Inferior parietal cortex (tissue), 1 donor: Measurements from ENCODE around the gene RPL13A.
"Not testable (repeated sequence)": the region's sequence is repeated elsewhere in the genome, so short reads cannot be mapped to it uniquely, and the experiment has no call there.

ENCODE experiments used
- DNase-seq: peaks from one replicate; pipeline ENCODE4 v3.0.0-alpha.2; 2016; ENCODE audit errors: extremely low spot score

RPL13A gene

DNA sequence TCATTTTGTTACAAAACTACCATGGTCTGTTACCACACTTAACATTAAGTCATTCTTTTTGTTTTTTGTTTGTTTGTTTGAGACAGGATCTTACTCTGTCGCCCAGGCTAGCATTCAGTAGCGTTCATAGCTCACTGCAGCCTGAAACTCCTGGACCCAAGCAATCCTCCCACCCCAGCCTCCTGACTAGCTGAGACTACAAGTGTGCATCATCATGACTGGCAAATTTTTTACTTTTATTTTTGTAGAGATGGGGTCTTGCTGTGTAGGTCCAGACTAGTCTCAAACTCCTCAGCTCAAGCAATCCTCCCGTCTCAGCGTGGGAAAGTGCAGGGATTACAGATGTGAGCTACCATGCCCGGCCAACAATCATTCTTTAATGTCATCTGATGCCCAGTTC is 31.1 kb upstream of the RPL13A start:
- DNase-seq: no peak

DNA sequence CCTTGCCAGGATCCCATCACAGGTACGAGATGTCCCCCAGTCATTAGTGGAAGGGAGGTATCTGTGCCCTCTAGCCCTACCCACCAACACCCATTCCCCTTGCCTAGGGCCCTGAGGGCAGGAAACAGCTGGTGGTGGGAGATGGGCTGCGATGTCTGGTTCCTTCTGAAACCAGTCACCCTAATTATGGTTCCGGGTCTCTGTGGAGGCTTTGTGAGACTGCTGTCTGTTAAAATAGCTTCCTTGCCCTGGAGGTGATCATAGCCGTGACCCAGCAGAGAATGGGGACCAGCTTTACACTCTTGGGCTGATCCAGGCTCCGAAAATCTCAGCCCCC is 28.9 kb upstream of the RPL13A start:
- no peak for DNase-seq

DNA sequence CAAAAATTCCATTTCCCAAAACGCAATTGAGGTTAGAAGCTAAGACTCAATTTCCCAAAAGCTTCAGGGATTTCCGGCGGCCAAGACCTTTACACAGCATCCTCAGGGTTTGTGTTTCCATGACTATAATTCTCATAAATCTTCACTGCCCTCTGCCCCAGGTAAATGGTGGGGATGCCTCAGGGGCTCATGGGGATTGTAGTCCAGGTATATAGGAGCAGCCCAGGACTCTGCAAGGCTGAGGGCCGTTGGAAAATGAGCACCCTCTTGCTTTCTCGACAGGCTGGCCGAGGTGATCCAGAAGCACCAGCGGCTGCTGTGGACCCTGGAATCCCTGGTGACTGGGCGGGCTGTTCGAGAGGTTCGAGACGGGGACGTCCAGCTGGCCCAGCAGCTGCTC is 28.0 kb upstream of the RPL13A start:
- DNase-seq: no peak

DNA sequence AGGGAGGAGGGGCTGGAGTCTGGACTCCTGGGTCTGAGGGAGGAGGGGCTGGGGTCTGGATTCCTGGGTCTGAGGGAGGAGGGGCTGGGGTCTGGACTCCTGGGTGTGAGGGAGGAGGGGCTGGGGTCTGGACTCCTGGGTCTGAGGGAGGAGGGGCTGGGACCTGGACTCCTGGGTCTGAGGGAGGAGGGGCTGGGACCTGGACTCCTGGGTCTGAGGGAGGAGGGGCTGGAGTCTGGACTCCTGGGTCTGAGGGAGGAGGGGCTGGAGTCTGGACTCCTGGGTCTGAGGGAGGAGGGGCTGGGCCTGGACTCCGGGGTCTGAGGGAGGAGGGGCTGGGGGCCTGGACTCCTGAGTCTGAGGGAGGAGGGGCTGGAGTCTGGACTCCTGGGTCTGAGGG is 26.3 kb upstream of the RPL13A start:
- DNase-seq: not testable (repeated sequence)

DNA sequence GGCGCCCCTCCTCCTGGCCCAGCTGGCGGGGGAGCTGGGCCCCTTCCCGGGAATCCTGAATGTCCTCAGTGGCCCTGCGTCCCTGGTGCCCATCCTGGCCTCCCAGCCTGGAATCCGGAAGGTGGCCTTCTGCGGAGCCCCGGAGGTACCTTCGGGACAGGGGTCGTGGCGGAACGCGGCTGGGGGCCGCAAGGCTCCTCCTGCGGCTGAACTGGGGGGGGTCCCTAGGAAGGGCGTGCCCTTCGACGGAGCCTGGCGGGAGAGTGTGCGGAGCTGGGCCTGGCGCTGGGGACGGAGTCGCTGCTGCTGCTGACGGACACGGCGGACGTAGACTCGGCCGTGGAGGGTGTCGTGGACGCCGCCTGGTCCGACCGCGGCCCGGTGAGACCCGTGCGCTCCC is 25.8 kb upstream of the RPL13A start:
- no peak for DNase-seq

DNA sequence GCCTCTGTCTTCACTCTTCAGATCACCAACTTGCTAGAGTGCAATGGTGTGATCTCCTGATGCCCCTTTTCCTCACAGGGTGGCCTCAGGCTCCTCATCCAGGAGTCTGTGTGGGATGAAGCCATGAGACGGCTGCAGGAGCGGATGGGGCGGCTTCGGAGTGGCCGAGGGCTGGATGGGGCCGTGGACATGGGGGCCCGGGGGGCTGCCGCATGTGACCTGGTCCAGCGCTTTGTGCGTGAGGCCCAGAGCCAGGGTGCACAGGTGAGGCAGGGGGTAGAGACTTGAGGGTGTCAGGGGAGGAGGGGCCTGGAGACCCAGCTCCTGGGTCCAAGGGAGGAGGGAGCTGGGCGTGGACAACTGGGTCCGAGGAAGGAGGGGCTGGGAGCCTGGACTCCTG is 24.9 kb upstream of the RPL13A start:
- no peak for DNase-seq

DNA sequence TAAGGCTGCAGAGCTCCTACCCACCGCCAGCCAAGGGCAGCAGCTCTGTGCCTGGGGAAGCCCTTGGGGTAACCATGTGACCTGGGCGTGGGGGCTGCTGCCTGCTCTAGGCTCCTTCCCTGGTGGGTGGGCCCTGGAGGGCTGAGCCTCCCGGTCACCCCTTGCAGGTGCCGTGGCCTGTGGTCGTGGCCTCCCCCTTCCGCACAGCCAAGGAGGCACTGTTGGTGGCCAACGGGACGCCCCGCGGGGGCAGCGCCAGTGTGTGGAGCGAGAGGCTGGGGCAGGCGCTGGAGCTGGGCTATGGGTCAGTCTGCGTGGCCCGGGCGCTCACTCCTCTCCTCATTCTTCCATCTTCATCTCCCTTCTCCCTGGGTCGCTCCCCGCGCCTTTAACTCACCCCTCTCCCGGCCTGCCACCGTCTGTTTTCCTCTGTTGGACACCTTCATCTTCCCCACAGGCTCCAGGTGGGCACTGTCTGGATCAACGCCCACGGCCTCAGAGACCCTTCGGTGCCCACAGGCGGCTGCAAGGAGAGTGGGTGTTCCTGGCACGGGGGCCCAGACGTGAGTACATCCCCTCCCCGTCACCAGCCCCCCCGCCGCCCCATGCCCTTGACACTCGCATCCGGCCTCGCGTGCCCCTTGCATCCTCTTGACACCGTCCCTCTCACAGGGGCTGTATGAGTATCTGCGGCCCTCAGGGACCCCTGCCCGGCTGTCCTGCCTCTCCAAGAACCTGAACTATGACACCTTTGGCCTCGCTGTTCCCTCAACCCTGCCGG is 23.3 kb upstream of the RPL13A start:
- DNase-seq: no peak

DNA sequence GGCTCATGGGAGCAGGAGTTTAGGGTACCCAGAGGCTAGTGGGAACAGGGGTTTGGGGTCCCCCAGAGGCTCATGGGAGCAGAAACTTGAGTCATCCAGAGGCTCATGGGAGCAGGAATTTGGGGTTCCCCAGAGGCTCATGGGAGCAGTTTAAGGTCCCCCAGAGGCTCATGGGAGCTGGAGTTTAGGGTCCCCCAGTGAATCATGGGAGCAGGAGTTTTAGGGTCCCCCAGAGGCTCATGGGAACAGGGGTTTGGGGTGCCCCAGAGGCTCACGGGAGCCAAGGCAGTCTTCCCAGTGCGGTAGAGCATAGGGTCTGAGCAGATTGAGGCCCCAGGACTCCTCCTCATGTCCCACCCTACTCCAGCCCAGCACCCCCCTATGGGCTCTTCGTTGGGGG is 22.0 kb upstream of the RPL13A start:
- no peak for DNase-seq

DNA sequence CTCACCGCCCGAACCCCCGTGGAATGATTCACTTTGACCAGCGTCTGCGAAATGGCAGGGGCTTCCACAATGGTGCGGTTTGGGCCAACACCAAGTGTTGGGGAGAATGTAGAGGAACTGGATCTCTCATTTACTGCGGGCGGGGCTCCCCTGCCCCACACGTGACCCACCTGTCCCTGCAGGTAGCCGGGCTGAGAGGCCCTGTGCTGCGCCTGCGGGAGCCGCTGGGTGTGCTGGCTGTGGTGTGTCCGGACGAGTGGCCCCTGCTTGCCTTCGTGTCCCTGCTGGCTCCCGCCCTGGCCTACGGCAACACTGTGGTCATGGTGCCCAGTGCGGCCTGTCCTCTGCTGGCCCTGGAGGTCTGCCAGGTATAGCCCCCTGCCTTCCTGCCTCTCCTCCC is 19.2 kb upstream of the RPL13A start:
- no peak for DNase-seq

DNA sequence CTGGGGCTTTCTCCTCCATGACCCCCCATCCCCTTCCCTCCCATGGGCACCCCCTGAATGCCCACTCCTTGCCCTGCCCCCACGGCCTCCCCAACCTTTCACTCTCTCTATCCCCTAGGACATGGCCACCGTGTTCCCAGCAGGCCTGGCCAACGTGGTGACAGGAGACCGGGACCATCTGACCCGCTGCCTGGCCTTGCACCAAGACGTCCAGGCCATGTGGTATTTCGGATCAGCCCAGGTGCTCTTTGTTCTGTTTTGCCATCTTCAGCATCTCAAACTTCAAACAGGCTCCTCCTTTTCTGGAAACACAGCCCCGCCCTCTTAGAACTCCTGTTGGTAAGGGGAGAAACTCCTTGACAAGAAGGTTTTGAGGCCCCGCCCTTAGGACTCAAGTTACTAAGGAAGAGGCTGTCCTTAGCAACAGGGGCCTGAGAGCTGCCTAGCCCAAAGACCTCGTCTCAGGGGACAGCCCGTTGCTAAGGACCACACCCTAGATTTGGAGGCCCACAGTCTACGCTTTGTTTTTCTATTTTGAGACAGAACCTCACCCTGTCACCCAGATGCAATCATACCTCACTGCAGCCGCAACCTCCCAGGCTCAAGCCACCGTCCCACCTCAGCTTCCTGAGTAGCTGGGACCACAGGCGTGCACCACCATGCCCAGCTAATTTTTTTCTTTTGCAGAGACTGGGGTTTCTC is 18.5 kb upstream of the RPL13A start:
- DNase-seq: peak; percentile 36

DNA sequence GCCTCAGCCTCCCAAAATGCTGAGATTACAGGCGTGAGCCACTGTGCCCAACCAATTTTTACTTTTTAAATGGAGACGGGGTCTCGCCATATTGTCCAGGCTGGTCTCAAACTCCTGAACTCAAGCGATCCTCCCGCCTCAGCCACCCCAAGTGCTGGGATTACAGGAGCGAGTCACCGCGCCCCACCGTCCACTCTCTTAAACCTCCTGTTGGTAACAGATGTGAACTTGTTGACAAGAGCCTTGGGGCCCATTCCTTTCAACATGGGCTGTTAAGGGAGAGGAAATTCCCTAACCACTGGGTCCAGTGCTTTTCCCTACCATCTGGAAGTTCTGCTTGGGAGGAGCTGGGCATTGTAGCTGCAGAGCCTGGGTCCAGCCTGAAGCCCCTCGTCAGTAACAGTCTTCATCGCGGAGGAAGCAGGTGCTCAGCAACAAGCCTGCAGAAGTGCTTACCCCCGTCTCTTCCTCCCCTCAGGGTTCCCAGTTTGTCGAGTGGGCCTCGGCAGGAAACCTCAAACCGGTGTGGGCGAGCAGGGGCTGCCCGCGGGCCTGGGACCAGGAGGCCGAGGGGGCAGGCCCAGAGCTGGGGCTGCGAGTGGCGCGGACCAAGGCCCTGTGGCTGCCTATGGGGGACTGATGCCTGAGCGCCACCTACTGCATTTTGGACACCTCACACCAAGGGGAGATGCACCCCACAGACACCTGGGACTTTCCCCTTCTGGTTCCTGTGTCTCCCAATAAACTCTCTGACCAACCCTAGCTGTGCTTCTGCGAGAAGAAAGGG is 17.4 kb upstream of the RPL13A start:
- DNase-seq: no peak

DNA sequence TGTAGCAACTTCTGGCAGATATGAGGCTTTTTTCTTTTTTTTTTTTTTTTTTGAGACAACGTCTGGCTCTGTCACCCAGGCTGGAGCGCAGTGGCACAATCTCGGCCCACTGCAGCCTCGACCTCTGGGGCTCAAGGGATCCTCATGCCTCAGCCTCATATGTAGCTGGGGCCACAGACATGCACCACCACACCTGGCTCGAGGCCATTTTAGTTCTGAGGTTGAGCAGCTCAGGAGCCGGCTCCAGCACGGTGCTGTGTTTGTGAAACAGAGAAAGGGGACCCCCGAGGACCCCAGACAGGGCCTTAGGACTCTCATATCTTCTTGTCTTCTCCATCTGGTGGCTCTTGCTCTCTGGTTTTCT is 16.8 kb upstream of the RPL13A start:
- DNase-seq: no peak

DNA sequence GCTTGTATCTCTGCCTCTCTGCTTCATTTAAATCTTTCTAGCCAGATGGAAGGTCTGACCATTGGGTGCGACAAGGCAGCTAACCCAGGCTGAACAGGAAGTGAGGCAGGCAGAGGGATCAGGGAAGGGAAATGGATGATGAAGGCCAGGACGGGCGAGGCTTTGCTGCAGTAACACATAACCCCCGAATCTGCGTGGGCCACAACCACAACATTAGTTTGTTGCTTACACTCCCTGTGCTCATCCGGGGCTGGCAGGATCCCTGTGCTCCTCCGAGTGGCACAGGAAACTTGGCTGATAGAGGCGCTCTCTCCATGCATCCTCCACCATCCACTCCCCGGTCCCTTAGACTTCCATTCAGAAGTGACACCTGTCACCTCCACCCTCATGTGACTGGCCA is 14.5 kb upstream of the RPL13A start:
- no peak for DNase-seq

DNA sequence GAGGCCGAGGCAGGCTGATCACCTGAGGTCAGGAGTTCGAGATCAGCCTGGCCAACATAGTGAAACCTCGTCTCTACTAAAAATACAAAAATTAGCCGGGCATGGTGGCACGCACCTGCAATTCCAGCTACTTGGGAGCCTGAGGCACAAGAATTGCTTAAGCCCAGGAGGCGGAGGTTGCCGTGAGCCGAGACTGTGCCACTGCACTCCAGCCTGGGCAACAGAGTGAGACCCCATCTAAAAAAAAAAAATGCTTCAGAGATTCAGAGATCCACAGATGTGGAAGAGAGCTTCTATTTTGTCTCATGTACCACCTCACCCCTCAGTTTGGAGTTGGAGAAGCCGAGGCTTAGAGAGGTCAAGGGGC is 13.9 kb upstream of the RPL13A start:
- not testable (repeated sequence) for DNase-seq

DNA sequence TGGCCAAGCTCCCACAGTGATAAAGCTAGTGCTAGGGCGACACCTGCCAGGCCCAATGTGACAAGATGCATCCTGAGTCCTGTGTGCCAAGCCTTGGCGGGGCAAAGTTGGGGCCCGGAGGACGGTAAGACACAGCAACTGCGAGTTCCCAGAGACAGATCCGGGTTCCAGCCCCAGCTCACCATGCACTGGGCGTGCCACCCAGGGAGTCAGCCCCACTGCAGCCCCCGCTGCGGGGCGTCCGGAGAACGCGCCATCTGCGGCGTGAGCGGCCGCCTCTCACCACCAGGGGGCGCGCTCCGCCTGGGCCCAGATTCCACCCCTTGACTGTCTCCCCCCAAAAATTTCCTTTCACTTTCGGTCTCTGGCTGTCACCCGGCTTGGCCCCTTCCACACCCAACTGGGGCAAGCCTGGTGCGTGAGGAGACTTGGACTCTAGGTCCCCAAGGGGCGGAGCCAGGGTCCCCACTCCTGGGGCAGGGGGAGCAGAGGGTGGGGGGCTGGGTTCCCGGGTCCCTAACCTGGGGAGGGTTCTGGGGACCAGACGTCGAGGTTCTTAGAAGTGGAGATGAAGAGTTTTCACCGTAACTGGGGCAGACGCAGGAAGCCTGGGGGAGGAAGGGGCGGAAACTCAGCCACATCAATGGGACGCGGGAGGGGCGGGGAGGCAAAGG is 13.4 kb upstream of the RPL13A start, which contains the start of gene FLT3LG:
TSS of gene FLT3LG (plus strand) at position 348 of the 674 bp plus-strand sequence. CDS start 425 bp downstream, outside the sequence.
- DNase-seq: peak; percentile 58

DNA sequence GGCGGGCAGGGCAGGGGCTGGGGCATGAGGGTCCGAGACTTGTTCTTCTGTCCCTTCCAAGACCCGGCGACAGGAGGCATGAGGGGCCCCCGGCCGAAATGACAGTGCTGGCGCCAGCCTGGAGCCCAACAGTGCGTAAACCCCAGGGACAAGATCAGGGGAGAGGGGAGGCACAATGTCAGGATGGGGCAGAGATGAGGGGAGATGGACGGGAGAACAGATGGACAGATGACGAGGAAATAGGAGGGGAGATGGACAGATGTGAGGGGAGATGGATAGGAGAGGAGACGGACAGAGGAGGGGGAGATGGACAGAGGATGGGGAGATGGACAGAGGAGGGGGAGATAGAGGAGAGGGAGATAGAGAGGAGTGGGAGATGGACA is 12.9 kb upstream of the RPL13A start:
- no peak for DNase-seq

DNA sequence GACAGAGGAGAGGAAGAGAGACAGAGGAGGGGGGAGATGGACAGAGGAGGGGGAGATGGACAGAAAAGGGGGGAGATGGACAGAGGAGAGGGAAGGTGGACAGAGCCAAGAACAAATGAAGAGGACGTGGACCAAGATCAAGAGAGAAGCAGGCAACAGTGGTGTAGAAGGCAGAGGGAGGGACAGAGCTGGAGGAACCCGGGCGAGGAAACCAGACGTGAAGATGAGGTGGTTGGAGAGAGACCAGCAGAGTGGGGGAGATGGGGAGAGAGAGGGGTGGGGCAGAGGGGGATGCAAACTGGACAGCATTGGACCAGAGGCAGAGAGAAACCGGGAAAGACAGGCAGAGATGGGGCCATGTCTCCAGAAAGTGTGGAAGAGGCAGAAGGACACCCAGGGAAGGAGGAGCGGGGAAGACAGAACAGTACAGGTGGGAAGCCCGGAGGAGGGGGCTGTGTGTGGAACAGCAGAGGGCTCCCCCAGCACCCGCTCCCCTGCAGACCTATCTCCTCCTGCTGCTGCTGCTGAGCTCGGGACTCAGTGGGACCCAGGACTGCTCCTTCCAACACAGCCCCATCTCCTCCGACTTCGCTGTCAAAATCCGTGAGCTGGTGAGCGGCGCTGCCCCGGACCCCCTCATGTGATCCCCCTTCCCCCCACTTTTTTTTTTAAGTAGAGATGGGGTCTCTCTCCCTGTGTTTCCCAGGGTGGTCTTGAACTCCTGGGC is 12.1 kb upstream of the RPL13A start:
- no peak for DNase-seq

DNA sequence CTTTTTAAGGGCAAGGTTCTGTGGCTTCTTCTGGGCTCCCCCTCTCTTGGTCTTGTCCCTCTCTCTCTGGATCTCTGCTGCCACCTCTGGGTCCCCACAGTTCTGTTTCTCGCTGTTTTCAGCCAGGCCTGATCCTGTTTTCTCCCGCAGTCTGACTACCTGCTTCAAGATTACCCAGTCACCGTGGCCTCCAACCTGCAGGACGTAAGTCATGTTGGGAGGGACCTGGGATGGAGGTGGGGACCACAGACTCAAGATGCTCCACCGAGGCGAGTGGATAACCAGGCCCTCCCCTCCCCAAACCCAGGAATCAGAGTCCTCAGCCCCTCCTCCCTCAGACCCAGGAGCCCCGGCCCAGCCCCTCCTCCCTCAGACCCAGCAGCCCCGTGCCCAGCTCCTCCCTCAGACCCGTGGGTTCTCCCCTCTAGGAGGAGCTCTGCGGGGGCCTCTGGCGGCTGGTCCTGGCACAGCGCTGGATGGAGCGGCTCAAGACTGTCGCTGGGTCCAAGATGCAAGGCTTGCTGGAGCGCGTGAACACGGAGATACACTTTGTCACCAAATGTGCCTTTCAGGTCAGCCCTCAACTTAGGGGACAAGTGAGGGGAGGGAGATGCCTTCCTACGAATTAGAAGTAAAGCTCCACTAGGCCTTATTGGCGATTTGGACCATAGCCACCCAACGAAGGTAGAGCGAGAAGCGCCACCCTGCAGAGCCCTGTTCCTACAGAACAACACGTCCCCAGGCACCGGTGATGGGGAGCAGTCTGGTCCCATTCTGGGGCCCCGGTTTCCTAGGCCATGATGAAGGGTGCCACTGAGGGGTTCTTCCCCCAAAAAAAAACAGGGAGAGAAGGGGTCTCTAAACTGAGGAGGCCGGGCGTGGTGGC is 11.2 kb upstream of the RPL13A start:
- no peak for DNase-seq

DNA sequence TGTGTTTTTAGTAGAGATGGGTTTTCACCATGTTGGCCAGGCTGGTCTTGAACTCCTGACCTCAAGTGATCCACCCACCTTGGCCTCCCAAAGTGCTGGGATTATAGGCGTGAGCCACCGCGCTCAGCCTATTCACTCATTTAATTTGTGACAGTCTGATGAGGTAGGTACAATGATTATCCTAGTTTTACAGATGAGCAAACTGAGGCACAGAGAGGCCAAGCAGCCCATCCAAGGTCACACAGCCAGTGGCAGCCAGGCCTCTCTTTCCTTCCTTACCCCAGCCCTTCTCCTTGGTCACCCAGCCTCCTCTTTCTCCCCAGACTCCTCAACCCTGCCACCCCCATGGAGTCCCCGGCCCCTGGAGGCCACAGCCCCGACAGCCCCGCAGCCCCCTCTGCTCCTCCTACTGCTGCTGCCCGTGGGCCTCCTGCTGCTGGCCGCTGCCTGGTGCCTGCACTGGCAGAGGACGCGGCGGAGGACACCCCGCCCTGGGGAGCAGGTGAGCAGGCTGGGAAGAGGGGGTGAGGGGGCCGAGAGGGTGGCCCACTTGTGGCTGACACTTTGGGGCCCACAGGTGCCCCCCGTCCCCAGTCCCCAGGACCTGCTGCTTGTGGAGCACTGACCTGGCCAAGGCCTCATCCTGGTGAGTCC is 7.3 kb upstream of the RPL13A start:
- no peak for DNase-seq
